ENCODE results near the gene MYBBP1A. TPM values are rescaled to one million over a fixed set of nuclear protein-coding genes. Genes with fewer than 3 reads are reported as not detected.

MYBBP1A gene
- polyA plus RNA-seq, 3 donors, result 4.2 to 22.3 (median 5.3) TPM

DNA sequence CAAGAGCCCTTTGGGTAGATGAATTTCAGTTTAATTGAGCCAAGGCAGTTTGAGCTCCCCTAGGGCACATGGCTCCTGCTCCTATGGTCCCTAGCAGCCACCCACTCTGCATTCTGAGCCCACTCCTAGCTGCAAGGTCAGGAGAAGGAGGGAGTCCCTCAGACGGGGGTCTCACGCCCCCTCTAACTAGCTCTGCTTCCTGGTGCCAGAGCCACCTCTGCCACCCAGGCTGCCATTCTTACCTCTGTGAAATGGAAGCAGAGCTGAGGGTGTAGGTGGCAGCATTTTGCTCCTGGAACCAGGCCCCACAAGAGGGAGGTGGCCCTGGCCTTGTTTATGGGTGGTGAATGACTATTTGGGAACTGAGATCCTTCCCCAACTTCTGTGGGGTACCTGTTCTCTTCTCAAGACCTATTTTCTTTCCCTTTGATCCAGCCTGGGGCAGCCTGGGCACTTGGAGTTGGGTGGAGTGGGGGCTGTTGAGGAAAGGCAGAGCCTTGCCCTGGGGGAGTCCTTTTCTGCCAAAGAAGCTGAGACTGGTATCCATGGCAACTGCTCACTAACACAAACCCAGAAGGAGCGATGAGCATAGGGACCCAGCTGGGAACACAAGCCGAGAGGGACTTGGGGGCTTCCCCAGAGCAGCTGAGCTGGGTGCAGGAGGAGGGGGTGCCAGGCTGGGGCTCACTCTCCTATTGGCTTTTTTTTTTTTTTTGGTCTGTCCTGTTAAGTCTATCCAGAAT is 51.7 kb downstream of the MYBBP1A start:
- Histone ChIP-seq H3K27ac (ENCODE audit: low read depth in 1 of 2, low read length in 2 of 2) (no peak overlapping the region), H3K4me2 (replicated peaks; ENCODE audit: extremely low read depth, low read length, poor library complexity, severe bottlenecking) (no peak overlapping the region), H4K20me1 (ENCODE audit: insufficient read depth, low read length) (no peaks in the 10 kb centered on the region), H3K27me3 (ENCODE audit: control insufficient read depth in 2 of 2, insufficient read depth in 2 of 2, low read length in 2 of 2) (peaks cover 14 to 25% of the 10 kb centered on the region in 2 donors), H3K36me3 (replicated peaks in 1 of 2; ENCODE audit: control insufficient read depth in 1 of 2, insufficient read depth in 2 of 2, low read length in 2 of 2) (no peaks in the 10 kb centered on the region), H3K4me1 (ENCODE audit: control insufficient read depth in 1 of 2, insufficient read depth in 2 of 2, low read length in 2 of 2) (peaks cover 22 to 26% of the 10 kb centered on the region in 2 donors), H3K4me3 (replicated peaks in 1 of 3; ENCODE audit: low read depth in 2 of 3, low read length in 3 of 3) (no peak overlapping the region), H3K9me3 (replicated peaks in 1 of 2; ENCODE audit: control insufficient read depth in 1 of 2, insufficient read depth in 1 of 2, low read length in 2 of 2) (peaks cover 0 to 13% of the 10 kb centered on the region in 2 donors), H2AFZ (ENCODE audit: insufficient read depth, low read depth, low read length, poor library complexity, severe bottlenecking) (no peak overlapping the region), H3K79me2 (ENCODE audit: insufficient read depth, low read length) (no peaks in the 10 kb centered on the region), H3K9ac (ENCODE audit: insufficient read depth, low read length, poor library complexity, severe bottlenecking) (no peak overlapping the region)
- 75% methylated on average over 2 of the region's 4 CpGs for WGBS (ENCODE audit: insufficient coverage)
- Mint-ChIP-seq H3K4me3 (no peak overlapping the region), H3K4me1 (peaks cover 33% of the 10 kb centered on the region), H3K27me3 (ENCODE audit: low read depth in 3 of 3) (peaks cover 26 to 47% (median 33%) of the 10 kb centered on the region in 3 donors), H3K36me3 (peaks cover 0 to 5% of the 10 kb centered on the region in 2 donors), H3K27ac (peak overlapping the region in 2 of 7 donors; percentile 15 to 46), H3K9me3 (peaks cover 0 to 14% (median 0%) of the 10 kb centered on the region in 7 donors)
- TF ChIP-seq, protein P1, sequence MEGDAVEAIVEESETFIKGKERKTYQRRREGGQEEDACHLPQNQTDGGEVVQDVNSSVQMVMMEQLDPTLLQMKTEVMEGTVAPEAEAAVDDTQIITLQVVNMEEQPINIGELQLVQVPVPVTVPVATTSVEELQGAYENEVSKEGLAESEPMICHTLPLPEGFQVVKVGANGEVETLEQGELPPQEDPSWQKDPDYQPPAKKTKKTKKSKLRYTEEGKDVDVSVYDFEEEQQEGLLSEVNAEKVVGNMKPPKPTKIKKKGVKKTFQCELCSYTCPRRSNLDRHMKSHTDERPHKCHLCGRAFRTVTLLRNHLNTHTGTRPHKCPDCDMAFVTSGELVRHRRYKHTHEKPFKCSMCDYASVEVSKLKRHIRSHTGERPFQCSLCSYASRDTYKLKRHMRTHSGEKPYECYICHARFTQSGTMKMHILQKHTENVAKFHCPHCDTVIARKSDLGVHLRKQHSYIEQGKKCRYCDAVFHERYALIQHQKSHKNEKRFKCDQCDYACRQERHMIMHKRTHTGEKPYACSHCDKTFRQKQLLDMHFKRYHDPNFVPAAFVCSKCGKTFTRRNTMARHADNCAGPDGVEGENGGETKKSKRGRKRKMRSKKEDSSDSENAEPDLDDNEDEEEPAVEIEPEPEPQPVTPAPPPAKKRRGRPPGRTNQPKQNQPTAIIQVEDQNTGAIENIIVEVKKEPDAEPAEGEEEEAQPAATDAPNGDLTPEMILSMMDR (IDR thresholded peaks at IDR 0.05), result no peak
- DNase-seq, result no peak
- intact Hi-C loops (cut with micrococcal nuclease), result no loop called here

DNA sequence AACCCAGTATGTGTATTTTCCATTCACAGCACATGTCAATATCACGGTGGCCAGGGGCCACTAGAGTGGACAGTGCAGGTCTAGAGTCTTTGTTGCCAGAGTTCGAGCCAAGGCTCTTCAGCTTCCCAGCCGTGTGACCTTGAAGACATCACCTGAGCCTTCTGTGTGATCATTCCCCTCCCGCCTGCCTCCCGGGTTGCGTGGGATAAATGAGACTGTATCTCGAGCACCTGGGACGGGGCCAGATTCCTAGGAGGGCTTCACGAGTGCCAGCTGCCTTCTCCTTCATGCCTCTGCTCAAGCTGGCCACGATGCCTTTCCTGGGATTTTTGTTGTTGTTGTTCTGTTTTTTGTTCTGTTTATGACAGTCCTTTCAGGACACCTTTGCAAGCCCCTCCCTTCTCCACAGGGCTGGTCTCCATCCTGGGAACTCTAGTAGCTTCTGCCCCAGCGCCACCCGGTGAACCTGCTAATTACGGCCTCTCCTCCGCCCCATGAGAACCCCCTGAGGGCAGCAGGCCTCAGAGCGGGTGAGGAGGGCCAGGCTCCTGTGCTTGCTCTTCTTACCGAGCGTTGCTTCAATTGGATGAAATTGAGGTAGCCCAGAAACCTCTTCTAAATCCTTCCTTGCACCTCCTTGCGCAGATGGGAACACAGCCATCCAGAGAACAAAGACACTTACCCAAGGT is 52.6 kb downstream of the MYBBP1A start:
- H3K9me3 Mint-ChIP-seq, result peaks cover 0 to 17% (median 0%) of the 10 kb centered on the region in 7 donors
- no peak overlapping the region for H3K9ac ChIP-seq (ENCODE audit: insufficient read depth, low read length, poor library complexity, severe bottlenecking)
- intact Hi-C loops (cut with micrococcal nuclease), result no loop called here
- H3K4me3 ChIP-seq (replicated peaks in 1 of 3; ENCODE audit: low read depth in 2 of 3, low read length in 3 of 3), result no peak overlapping the region
- peaks cover 25 to 31% of the 10 kb centered on the region in 2 donors for H3K4me1 ChIP-seq (ENCODE audit: control insufficient read depth in 1 of 2, insufficient read depth in 2 of 2, low read length in 2 of 2)
- H3K27me3 ChIP-seq (ENCODE audit: control insufficient read depth in 2 of 2, insufficient read depth in 2 of 2, low read length in 2 of 2), result peaks cover 14 to 33% of the 10 kb centered on the region in 2 donors
- 89% methylated on average over 12 of the region's 18 CpGs for WGBS (ENCODE audit: insufficient coverage)
- H3K4me3 Mint-ChIP-seq, result no peak overlapping the region
- peaks cover 0 to 13% of the 10 kb centered on the region in 2 donors for H3K9me3 ChIP-seq (replicated peaks in 1 of 2; ENCODE audit: control insufficient read depth in 1 of 2, insufficient read depth in 1 of 2, low read length in 2 of 2)
- H4K20me1 ChIP-seq (ENCODE audit: insufficient read depth, low read length), result no peaks in the 10 kb centered on the region
- TF ChIP-seq, protein P1 (IDR thresholded peaks at IDR 0.05), result no peak
- no peak overlapping the region for H2AFZ ChIP-seq (ENCODE audit: insufficient read depth, low read depth, low read length, poor library complexity, severe bottlenecking)
- peak overlapping the region in 1 of 7 donors; percentile 15 for H3K27ac Mint-ChIP-seq
- no peak overlapping the region for H3K4me2 ChIP-seq (replicated peaks; ENCODE audit: extremely low read depth, low read length, poor library complexity, severe bottlenecking)
- peaks cover 36% of the 10 kb centered on the region for H3K4me1 Mint-ChIP-seq
- H3K36me3 Mint-ChIP-seq, result peaks cover 0 to 5% of the 10 kb centered on the region in 2 donors
- no peaks in the 10 kb centered on the region for H3K79me2 ChIP-seq (ENCODE audit: insufficient read depth, low read length)
- H3K36me3 ChIP-seq (replicated peaks in 1 of 2; ENCODE audit: control insufficient read depth in 1 of 2, insufficient read depth in 2 of 2, low read length in 2 of 2), result no peaks in the 10 kb centered on the region
- DNase-seq, result no peak
- H3K27me3 Mint-ChIP-seq (ENCODE audit: low read depth in 3 of 3), result peaks cover 35 to 54% (median 38%) of the 10 kb centered on the region in 3 donors
- no peak overlapping the region for H3K27ac ChIP-seq (ENCODE audit: low read depth in 1 of 2, low read length in 2 of 2)
